Transverse colon (tissue), 4 donors: ENCODE measurements around the gene ACTA1. TPM values are rescaled to one million over a fixed set of nuclear protein-coding genes. Genes with fewer than 3 reads are reported as not detected.

ENCODE experiments used
- DNase-seq: peaks from one replicate; pipeline ENCODE4 v3.0.0-alpha.2; 2019
- H3K27ac ChIP-seq, 4 donors: fragments of 200-600 bp; sonication (generic); 2 replicates each; pipeline ENCODE4 v1.5.1; 2016 to 2018; ENCODE audit warnings: inconsistent platforms in 4 of 4
- H3K27me3 ChIP-seq: fragments of 200-600 bp; sonication (generic); 2 replicates; pipeline ENCODE4 v1.5.1; 2017; ENCODE audit warnings: inconsistent platforms
- H3K36me3 ChIP-seq, 4 donors: fragments of 200-600 bp; sonication (generic); 2 replicates each; pipeline ENCODE4 v1.5.1; 2017 to 2019; ENCODE audit warnings: inconsistent platforms in 4 of 4
- H3K4me1 ChIP-seq, 4 donors: fragments of 200-600 bp; sonication (generic); 2 replicates each; pipeline ENCODE4 v1.5.1; 2017 to 2020; ENCODE audit warnings: inconsistent platforms in 4 of 4
- H3K4me3 ChIP-seq, 4 donors: fragments of 200-600 bp; sonication (generic); 1 replicate in 1 of 4; 2 replicates in 3 of 4; pipeline versions ENCODE4 v1.5.1 to v1.6.1; 2017 to 2019; ENCODE audit warnings: inconsistent platforms in 4 of 4
- H3K9me3 ChIP-seq, 2 donors: fragments of 200-600 bp; sonication (generic); 2 replicates each; pipeline ENCODE4 v1.5.1; 2017 to 2019; ENCODE audit warnings: inconsistent platforms in 2 of 2
- CTCF ChIP-seq, 5 experiments: fragments of 200-600 bp in 3 of 5; fragments of 450-650 bp in 2 of 5; sonication (generic) in 3 of 5; IDR thresholded peaks; 1 replicate in 2 of 5; 2 replicates in 3 of 5; pipeline ENCODE4 v1.5.1; 2016 to 2017; ENCODE audit warnings: antibody characterized with exemption in 5 of 5, inconsistent platforms in 3 of 5, mild to moderate bottlenecking in 2 of 5, moderate library complexity in 1 of 5
- EP300 ChIP-seq: sonication (generic); formaldehyde crosslinking; IDR thresholded peaks from one replicate; pipeline ENCODE4 v1.6.1; 2017; ENCODE audit warnings: antibody characterized with exemption, low read depth
- POLR2A ChIP-seq: fragments of 450-650 bp; IDR thresholded peaks from one replicate; pipeline ENCODE4 v1.6.1; 2016; ENCODE audit warnings: antibody characterized with exemption, mild to moderate bottlenecking, moderate library complexity
- POLR2AphosphoS5 ChIP-seq, 3 donors: sonication (generic); formaldehyde crosslinking; IDR thresholded peaks; one replicate each; pipeline ENCODE4 v1.6.1; 2016; ENCODE audit warnings: antibody characterized with exemption in 3 of 3
- WGBS, 2 donors: methylation state at CpG; one replicate each; pipeline ENCODE4 v1.1.5; 2018; ENCODE audit warnings: low coverage in 1 of 2; 5-methylcytosine and 5-hydroxymethylcytosine counted together
- in situ Hi-C, 4 donors: fragments of 200-750 bp; cut with MboI; loops; one replicate each; pipeline versions ENCODE4 v1.15.0 to v1.15.1; 2017; ENCODE audit warnings: low sequenced_read_pairs in 3 of 4, low pct_ligation_motif_present in 1 of 4, low pct_unique_long_range_greater_than_20kb in 1 of 4
- intact Hi-C: fragments of 100-400 bp; cut with DNase I; formaldehyde crosslinking; loops from one replicate; pipeline ENCODE4 v1.15.1; 2023; ENCODE audit warnings: low total_unique reads
- total RNA-seq, 4 donors: library from RNA; depleted of rRNA; stranded (reverse); fragments of >200 nt; gene quantifications; one replicate each; pipeline ENCODE4 v1.1.0, GENCODE V29; 2016

The ACTA1 gene
- total RNA-seq, 4 donors from 2014 or later = 0.95 to 17.5 TPM; not detected in 2

- Histone ChIP-seq H3K9me3 (no peaks in the 10 kb centered on the region), H3K4me3 (no peak overlapping the region), H3K36me3 (no peaks in the 10 kb centered on the region), H3K4me1 (peaks cover 10 to 31% (median 23%) of the 10 kb centered on the region in 4 donors), H3K27me3 (peaks cover 83% of the 10 kb centered on the region), H3K27ac (no peak overlapping the region)
- 25% methylated on average over 19 of the region's 19 CpGs; no CpG with 5 or more reads in 1 of the 2 donors for WGBS, 2 donors
- in situ Hi-C loops = no loop called here
- no peak for TF ChIP-seq EP300
- TF ChIP-seq CTCF (IDR thresholded peaks at IDR 0.05) = no peak
- no peak for TF ChIP-seq POLR2A
- no peak for TF ChIP-seq POLR2AphosphoS5 (IDR thresholded peaks at IDR 0.05)
- no peak for DNase-seq
- intact Hi-C loops = no loop called here
Observed at GRCh38 chr1:229433364-229434004, 410 bp downstream of the ACTA1 start.

- TF ChIP-seq CTCF (IDR thresholded peaks at IDR 0.05) = no peak
- TF ChIP-seq EP300 = no peak
- TF ChIP-seq POLR2A = no peak
- no peak for TF ChIP-seq POLR2AphosphoS5 (IDR thresholded peaks at IDR 0.05)
- no peak for DNase-seq
- Histone ChIP-seq H3K36me3 (no peaks in the 10 kb centered on the region), H3K4me3 (no peak overlapping the region), H3K27me3 (peaks cover 87% of the 10 kb centered on the region), H3K4me1 (peaks cover 10 to 31% (median 23%) of the 10 kb centered on the region in 4 donors), H3K27ac (no peak overlapping the region), H3K9me3 (no peaks in the 10 kb centered on the region)
- 25% methylated on average over 36 of the region's 37 CpGs; no CpG with 5 or more reads in 1 of the 2 donors for WGBS, 2 donors
- in situ Hi-C loops = no loop called here
- intact Hi-C loops = no loop called here
Observed at GRCh38 chr1:229432905-229433304, 989 bp downstream of the ACTA1 start.

GRCh38 chr1:229432116-229432461, 1.8 kb downstream of the ACTA1 start:
- WGBS, 2 donors = 17% methylated on average over 25 of the region's 38 CpGs; no CpG with 5 or more reads in 1 of the 2 donors
- DNase-seq = no peak
- Histone ChIP-seq H3K4me3 (peak overlapping the region in 1 of 4 donors; percentile 18), H3K36me3 (no peaks in the 10 kb centered on the region), H3K27me3 (peaks cover 94% of the 10 kb centered on the region), H3K9me3 (no peaks in the 10 kb centered on the region), H3K27ac (no peak overlapping the region), H3K4me1 (peaks cover 10 to 31% (median 23%) of the 10 kb centered on the region in 4 donors)
- TF ChIP-seq EP300 = no peak
- TF ChIP-seq POLR2A = no peak
- TF ChIP-seq CTCF (IDR thresholded peaks at IDR 0.05) = no peak
- no peak for TF ChIP-seq POLR2AphosphoS5 (IDR thresholded peaks at IDR 0.05)
- intact Hi-C loops = no loop called here
- in situ Hi-C loops = no loop called here

- Histone ChIP-seq H3K27ac (no peak overlapping the region), H3K36me3 (no peaks in the 10 kb centered on the region), H3K4me3 (peak overlapping the region in 1 of 4 donors; percentile 18), H3K9me3 (no peaks in the 10 kb centered on the region), H3K27me3 (peaks cover 94% of the 10 kb centered on the region), H3K4me1 (peaks cover 10 to 31% (median 23%) of the 10 kb centered on the region in 4 donors)
- DNase-seq = no peak
- 13% methylated on average over 44 of the region's 65 CpGs; no CpG with 5 or more reads in 1 of the 2 donors for WGBS, 2 donors
- no peak for TF ChIP-seq CTCF (IDR thresholded peaks at IDR 0.05)
- no peak for TF ChIP-seq EP300
- no peak for TF ChIP-seq POLR2A
- TF ChIP-seq POLR2AphosphoS5 (IDR thresholded peaks at IDR 0.05) = no peak
- intact Hi-C loops = no loop called here
- in situ Hi-C loops = no loop called here
Observed at GRCh38 chr1:229431284-229432115, 2.4 kb downstream of the ACTA1 start.
